LNCAP (cell line): ENCODE measurements around the gene LYPD6.

Experiments used
- CTCF ChIP-seq: fragments of 450-650 bp; IDR thresholded peaks from 2 replicates; pipeline ENCODE4 v1.5.1; 2017; ENCODE audit warnings: mild to moderate bottlenecking

LYPD6 gene

GRCh38 chr2:149422991-149423338 is 92.6 kb downstream of the LYPD6 start:
- TF ChIP-seq CTCF, result no peak

GRCh38 chr2:149423630-149424029 is 93.2 kb downstream of the LYPD6 start:
- no peak for TF ChIP-seq CTCF

- TF ChIP-seq CTCF, result no peak
Measured at GRCh38 chr2:149427387-149427786, 97.0 kb downstream of the LYPD6 start.

DNA sequence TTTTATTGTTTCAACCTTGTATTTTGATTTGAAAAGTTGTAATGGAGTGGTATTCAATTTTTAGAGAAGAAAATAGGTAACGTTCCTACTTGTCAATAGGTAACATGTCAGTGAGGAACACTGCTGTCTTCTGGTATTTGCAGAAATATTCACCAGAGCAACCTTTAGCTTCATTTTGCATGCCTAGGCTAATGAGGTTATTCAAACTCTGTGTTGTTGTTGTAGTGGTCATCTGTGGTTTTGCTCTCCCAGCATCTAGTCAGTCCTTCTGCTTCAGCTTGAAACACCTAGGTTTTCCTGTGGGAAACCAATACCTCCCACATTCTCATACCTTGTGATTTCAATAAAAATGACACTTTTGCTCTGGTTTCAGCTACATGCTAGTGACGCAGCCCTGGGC is 98.4 kb downstream of the LYPD6 start:
- no peak for TF ChIP-seq CTCF

DNA sequence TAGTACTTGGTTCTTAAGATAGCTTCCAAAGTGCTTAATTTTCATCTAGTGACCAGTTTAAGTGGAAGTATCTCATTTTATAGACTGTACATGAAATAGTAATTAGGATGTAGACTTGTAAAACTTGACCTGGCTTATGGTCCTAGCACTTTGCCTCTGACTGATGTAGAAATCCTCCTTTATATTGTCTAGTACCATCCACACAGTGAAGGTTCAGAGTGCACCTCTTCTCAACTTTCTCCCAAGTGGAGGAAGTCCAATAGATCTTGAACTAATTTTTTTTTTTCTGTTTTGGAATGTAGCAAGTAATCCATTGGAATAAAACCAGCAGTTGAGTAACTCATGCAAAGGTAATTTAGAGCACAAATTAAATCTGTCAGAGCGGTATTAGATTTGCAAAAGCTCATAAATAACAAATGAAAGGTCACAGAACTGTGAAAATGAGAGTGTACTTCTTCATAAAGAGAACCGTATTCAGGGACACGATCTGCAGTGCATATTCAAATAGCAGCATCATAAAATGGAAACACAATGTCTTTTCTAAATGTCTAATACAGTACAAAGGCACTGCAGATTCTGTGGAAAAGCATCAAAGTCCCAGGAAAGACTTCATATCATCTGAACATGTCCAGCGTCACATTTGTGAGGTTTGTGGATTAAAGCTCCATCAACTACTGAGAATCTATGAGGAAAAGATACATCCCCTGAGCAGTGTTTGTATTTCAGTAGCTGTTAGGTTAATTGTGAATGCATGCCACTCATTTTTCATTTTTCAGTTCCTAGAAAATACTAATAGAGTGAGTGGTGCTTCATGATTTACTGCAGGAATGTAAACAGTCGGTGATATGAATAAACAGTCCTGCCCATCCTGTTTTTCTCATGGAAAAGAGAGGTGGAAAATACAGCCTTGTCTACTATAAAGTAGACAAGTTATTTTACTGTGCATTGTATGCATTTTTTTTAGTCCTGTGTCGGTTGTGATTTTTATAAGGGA is 100.7 kb downstream of the LYPD6 start:
- no peak for TF ChIP-seq CTCF

DNA sequence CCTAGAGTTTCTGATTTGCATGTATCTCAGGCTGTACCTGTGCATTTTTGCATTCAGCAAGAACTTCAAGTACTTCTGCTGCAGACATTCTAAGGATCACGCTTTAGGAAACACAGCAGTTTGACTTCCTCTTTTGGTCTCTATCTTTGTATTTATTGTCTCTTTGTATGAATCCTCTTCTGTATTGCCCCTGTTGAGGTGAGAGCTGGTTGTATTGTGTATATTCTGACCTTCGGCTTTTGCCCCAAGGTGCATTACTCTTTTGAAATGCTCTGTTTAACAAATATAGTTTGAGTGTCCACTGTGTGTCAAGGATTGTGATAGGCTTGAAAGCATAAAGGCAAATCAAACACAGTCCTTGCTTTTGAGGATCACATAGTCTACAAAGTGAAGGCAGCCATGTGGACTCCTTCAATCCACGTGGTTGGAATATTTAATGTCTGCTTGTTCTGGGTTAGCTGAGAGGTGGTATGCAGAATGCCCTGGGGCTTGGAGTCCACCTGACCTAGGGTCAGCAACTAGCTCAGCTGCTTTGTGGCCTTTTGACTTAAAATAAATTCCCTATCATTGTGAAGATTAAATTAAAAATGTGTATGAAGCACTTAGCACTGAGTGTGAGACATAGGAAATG is 108.1 kb downstream of the LYPD6 start:
- TF ChIP-seq CTCF, result no peak

DNA sequence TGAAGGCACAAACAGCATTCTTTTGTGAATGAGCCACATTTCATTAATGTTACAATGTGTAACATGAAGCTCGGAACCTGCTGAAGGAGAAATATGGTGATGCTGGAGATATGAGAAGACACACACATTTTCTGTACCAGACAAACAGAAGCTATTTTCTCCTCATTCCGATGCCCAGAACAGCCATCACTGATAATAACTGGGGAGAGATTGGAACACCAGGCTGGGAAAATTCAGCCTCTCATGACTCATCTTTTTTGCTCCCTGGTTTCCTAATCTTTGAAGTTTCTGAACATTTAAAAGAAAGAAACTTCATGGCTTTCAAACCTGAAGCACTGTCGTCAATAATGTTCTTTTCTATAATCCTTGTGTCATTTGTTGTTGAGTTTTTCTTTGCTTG is 110.9 kb downstream of the LYPD6 start:
- TF ChIP-seq CTCF, result no peak
